Tibial artery (tissue), 4 donors: ENCODE results near the gene PCDH9.

Experiments used
- DNase-seq, 2 donors: peaks; one replicate each; pipeline ENCODE4 v3.0.0-alpha.2; 2019
- H3K27ac ChIP-seq, 2 donors: fragments of 200-600 bp; sonication (generic) in 1 of 2; 1 replicate in 1 of 2; 2 replicates in 1 of 2; pipeline ENCODE4 v1.5.1; 2018 to 2019; ENCODE audit warnings: mild to moderate bottlenecking in 1 of 2
- H3K27me3 ChIP-seq, 2 donors: fragments of 200-600 bp; sonication (generic) in 1 of 2; one replicate each; pipeline versions ENCODE4 v1.5.1 to v1.6.0; 2016 to 2019
- H3K36me3 ChIP-seq, 3 donors: fragments of 200-600 bp; sonication (generic) in 2 of 3; one replicate each; pipeline ENCODE4 v1.5.1; 2016 to 2019; ENCODE audit warnings: mild to moderate bottlenecking in 2 of 3
- H3K4me1 ChIP-seq, 4 donors: fragments of 200-600 bp; sonication (generic) in 2 of 4; 1 replicate in 3 of 4; 2 replicates in 1 of 4; pipeline ENCODE4 v1.5.1; 2016 to 2019
- H3K4me3 ChIP-seq, 2 donors: fragments of 200-600 bp; sonication (generic) in 1 of 2; 1 replicate in 1 of 2; 2 replicates in 1 of 2; pipeline ENCODE4 v1.5.1; 2018 to 2019; ENCODE audit warnings: mild to moderate bottlenecking in 2 of 2
- H3K9me3 ChIP-seq, 3 donors: fragments of 200-600 bp; sonication (generic) in 1 of 3; one replicate each; pipeline ENCODE4 v1.5.1; 2016 to 2019
- CTCF ChIP-seq, 2 experiments: fragments of 200-600 bp in 1 of 2; fragments of 450-650 bp in 1 of 2; IDR thresholded peaks; one replicate each; pipeline ENCODE4 v1.5.1; 2017 to 2019; ENCODE audit warnings: antibody characterized with exemption in 2 of 2, mild to moderate bottlenecking in 1 of 2, moderate library complexity in 1 of 2
- intact Hi-C: fragments of 100-400 bp; cut with DNase I; formaldehyde crosslinking; loops from one replicate; pipeline ENCODE4 v1.15.0; 2023; ENCODE audit warnings: low total_unique reads

The PCDH9 gene

GRCh38 chr13:67125681-67126080 is 104.5 kb downstream of the PCDH9 start:
- no peaks in the 10 kb centered on the region for H3K36me3 ChIP-seq
- H3K9me3 ChIP-seq = no peaks in the 10 kb centered on the region
- no peak overlapping the region for H3K27ac ChIP-seq
- no peak for DNase-seq
- no peaks in the 10 kb centered on the region for H3K4me1 ChIP-seq
- no peak overlapping the region for H3K4me3 ChIP-seq
- no peaks in the 10 kb centered on the region for H3K27me3 ChIP-seq
- intact Hi-C loops = no loop called here
- no peak for TF ChIP-seq CTCF (IDR thresholded peaks at IDR 0.05)

GRCh38 chr13:67123165-67123564 is 107.0 kb downstream of the PCDH9 start:
- H3K27ac ChIP-seq = no peak overlapping the region
- no peaks in the 10 kb centered on the region for H3K36me3 ChIP-seq
- H3K27me3 ChIP-seq = no peaks in the 10 kb centered on the region
- no peaks in the 10 kb centered on the region for H3K9me3 ChIP-seq
- H3K4me1 ChIP-seq = no peaks in the 10 kb centered on the region
- intact Hi-C loops = no loop called here
- H3K4me3 ChIP-seq = no peak overlapping the region
- no peak for TF ChIP-seq CTCF (IDR thresholded peaks at IDR 0.05)
- DNase-seq = no peak

- no peaks in the 10 kb centered on the region for H3K27me3 ChIP-seq
- H3K4me1 ChIP-seq = no peaks in the 10 kb centered on the region
- no peak for TF ChIP-seq CTCF (IDR thresholded peaks at IDR 0.05)
- intact Hi-C loops = no loop called here
- H3K27ac ChIP-seq = no peak overlapping the region
- DNase-seq = no peak
- H3K9me3 ChIP-seq = no peaks in the 10 kb centered on the region
- no peak overlapping the region for H3K4me3 ChIP-seq
- H3K36me3 ChIP-seq = no peaks in the 10 kb centered on the region
Observed at GRCh38 chr13:67122251-67122650, 107.9 kb downstream of the PCDH9 start.

GRCh38 chr13:67120872-67121531 is 109.1 kb downstream of the PCDH9 start:
- H3K27me3 ChIP-seq = no peaks in the 10 kb centered on the region
- no peak for TF ChIP-seq CTCF (IDR thresholded peaks at IDR 0.05)
- H3K27ac ChIP-seq = no peak overlapping the region
- no peak for DNase-seq
- intact Hi-C loops = no loop called here
- H3K9me3 ChIP-seq = no peaks in the 10 kb centered on the region
- no peaks in the 10 kb centered on the region for H3K36me3 ChIP-seq
- no peaks in the 10 kb centered on the region for H3K4me1 ChIP-seq
- no peak overlapping the region for H3K4me3 ChIP-seq

GRCh38 chr13:67119481-67119894 is 110.6 kb downstream of the PCDH9 start:
- H3K4me1 ChIP-seq = no peaks in the 10 kb centered on the region
- no peaks in the 10 kb centered on the region for H3K36me3 ChIP-seq
- DNase-seq = no peak
- no peak for TF ChIP-seq CTCF (IDR thresholded peaks at IDR 0.05)
- H3K4me3 ChIP-seq = no peak overlapping the region
- H3K27ac ChIP-seq = no peak overlapping the region
- no peaks in the 10 kb centered on the region for H3K9me3 ChIP-seq
- no peaks in the 10 kb centered on the region for H3K27me3 ChIP-seq
- intact Hi-C loops = no loop called here

GRCh38 chr13:67118277-67118676 is 111.9 kb downstream of the PCDH9 start:
- no peak overlapping the region for H3K4me3 ChIP-seq
- no peaks in the 10 kb centered on the region for H3K4me1 ChIP-seq
- no peak for TF ChIP-seq CTCF (IDR thresholded peaks at IDR 0.05)
- intact Hi-C loops = no loop called here
- H3K27me3 ChIP-seq = no peaks in the 10 kb centered on the region
- no peaks in the 10 kb centered on the region for H3K9me3 ChIP-seq
- no peak for DNase-seq
- no peak overlapping the region for H3K27ac ChIP-seq
- no peaks in the 10 kb centered on the region for H3K36me3 ChIP-seq
